GM10248 (cell line): Measurements from ENCODE around the gene FABP1.

Source experiments
- CTCF ChIA-PET: fragments of 300-600 bp; sonication (Branson Sonifier 250); formaldehyde crosslinking; extraction: SDS; loops from one replicate; lab custom pipeline; 2021; ENCODE audit warnings: antibody characterized with exemption; lab: Yijun Ruan, JAX
- POLR2A ChIA-PET: fragments of 350-650 bp; sonication (Branson Sonifier 250); formaldehyde crosslinking; extraction: SDS; loops from one replicate; lab custom pipeline; 2020; ENCODE audit warnings: antibody characterized with exemption; lab: Yijun Ruan, JAX
- DNase-seq: peaks from one replicate; pipeline ENCODE4 v3.0.0; 2012; ENCODE audit errors: extremely low spot score
- TF ChIP-seq, protein P1 (sequence below): IDR thresholded peaks from 2 replicates; pipeline ENCODE4 v1.5.1; 2012; ENCODE audit warnings: mild to moderate bottlenecking, low read depth; ENCODE audit errors: extremely low read depth, missing control alignments, control extremely low read depth

The FABP1 gene

DNA sequence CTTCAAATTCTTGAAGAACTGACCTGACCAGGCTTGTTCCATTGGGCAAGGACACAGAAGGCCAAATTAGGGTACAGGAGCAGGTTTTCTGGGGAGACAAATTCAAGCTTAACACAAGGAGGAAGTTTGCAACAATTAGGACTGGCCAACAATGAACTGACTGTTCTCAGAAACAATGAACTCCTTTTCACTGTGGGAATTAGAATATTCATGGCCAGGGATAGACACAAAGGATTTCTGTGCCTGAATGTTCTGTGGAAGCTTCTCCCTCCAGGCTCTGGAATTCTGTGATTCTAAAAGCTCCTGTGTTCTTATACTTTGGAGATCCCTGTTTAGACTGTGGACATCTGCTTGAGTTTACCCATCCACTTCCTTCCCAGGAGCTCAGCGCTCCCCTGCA is 45.1 kb downstream of the FABP1 start:
- DNase-seq = no peak
- TF ChIP-seq, protein P1, sequence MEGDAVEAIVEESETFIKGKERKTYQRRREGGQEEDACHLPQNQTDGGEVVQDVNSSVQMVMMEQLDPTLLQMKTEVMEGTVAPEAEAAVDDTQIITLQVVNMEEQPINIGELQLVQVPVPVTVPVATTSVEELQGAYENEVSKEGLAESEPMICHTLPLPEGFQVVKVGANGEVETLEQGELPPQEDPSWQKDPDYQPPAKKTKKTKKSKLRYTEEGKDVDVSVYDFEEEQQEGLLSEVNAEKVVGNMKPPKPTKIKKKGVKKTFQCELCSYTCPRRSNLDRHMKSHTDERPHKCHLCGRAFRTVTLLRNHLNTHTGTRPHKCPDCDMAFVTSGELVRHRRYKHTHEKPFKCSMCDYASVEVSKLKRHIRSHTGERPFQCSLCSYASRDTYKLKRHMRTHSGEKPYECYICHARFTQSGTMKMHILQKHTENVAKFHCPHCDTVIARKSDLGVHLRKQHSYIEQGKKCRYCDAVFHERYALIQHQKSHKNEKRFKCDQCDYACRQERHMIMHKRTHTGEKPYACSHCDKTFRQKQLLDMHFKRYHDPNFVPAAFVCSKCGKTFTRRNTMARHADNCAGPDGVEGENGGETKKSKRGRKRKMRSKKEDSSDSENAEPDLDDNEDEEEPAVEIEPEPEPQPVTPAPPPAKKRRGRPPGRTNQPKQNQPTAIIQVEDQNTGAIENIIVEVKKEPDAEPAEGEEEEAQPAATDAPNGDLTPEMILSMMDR = no peak
- POLR2A ChIA-PET = no interaction called here
- CTCF ChIA-PET = interaction anchor here (1.0 to 2.3 kb wide), 4 partner anchors 11 to 45 kb away, joined by 3 to 10 read pairs (median 6); no protein-coding TSS in a partner anchor

DNA sequence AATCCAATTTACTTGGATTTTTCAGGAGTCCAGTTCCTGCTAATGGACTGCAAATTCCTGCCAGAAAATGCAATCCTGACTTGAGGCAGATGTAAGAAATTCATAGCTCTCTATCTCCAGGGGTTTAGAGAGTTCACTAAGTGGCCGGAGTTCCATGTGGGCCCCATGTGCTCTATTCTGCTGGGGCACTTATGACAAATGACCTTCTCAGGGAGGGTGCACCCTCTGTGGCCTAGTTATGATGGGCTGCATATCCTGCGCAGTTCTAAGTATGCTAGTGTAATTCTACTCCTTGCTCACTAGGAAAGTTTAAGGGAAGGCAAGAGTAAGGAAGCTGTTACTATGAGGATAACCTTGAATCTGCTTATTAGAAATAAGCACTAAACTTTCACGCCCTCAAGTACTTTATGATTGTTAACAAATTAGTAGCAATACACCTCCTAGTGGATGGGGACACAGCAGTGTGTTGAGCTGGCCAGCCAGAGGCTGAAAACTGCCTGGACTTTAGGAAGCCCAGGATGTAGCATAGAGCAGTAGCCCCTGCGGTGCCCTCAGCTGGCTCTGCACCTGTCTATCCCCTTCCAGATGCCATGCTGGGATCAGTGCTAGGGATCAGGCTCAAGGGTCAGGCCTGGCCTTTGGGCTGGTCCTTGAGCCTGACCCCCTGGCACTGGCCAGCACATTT is 45.8 kb downstream of the FABP1 start:
- TF ChIP-seq, protein P1 = no peak
- no peak for DNase-seq
- POLR2A ChIA-PET = no interaction called here
- CTCF ChIA-PET = interaction anchor here (1.0 to 2.3 kb wide), 3 partner anchors 10 to 45 kb away, joined by 3 to 10 read pairs (median 3); no protein-coding TSS in a partner anchor

DNA sequence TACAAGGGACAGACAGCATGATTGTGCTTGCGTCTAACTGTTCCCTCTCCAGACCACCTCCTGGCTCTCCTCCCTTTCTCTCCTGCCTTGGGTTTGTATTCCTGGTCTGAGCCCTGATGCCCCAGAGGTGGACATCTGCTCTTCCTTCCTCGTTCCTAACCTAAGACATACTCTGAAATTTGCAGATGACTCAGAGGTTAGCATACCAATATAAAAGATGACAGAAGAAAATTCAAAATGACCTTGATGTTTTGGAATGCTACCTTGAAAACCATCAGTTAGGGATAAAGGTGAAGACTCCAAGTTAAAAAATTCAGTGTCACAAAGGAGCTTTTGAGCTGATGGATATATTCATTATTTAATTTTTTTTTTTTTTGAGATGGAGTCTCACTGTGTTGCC is 47.3 kb downstream of the FABP1 start:
- ChIA-PET CTCF (interaction anchor here (2.3 kb wide), 1 partner anchor 20 kb away, joined by 10 read pairs; no protein-coding TSS in a partner anchor), POLR2A (no interaction called here)
- TF ChIP-seq, protein P1 = no peak
- DNase-seq = no peak

DNA sequence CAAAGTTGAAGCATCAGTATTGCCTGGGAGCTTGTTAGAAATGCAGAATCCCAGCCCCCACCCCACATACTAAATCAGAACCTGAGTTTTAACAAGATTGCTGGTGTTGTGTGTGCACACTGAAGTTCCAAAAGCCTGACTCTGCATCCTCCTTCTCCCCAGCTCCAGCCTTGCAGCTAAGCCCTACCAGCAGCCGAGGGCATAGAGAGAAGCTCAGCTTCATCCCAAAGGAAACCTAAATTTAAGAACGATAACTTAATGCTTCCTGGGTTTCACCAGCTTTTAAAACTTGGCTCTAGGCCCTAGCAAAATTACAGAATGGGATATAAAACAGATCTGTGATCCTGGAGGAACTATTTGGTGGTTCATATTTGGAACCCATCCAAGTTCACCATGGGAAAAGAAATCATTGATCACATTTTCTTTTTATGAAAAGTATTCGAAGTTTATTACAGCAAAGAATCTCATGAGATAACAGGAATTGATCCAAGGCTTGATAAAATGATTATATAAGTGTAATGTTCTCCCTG is 49.2 kb downstream of the FABP1 start:
- DNase-seq = no peak
- CTCF ChIA-PET = interaction anchor here (1.1 to 1.2 kb wide), 2 partner anchors 18 to 81 kb away, joined by 3 to 6 read pairs; no protein-coding TSS in a partner anchor
- TF ChIP-seq, protein P1 = no peak
- POLR2A ChIA-PET = no interaction called here

DNA sequence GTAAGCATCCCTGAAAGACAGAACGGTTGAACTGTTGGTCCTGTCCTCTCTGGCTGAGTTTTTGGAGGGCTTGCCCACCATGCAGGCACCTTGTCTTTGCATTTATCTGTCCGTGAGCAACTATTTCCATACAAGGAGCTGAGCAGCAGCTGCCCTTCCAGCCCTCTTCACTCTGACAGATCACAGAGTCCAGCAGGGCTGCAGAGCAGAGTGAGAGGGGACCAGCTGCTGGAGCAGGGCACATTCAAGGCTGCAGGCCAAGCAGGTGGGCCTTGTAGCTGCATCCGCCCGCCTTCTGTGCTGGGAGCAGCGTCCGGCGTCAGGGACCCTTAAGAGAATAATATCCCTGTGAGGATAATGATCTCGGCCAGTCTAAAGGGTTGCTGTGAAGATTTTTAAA is 50.8 kb downstream of the FABP1 start:
- TF ChIP-seq, protein P1 = no peak
- ChIA-PET CTCF (interaction anchor here (3.9 kb wide), 1 partner anchor 17 kb away, joined by 32 read pairs; no protein-coding TSS in a partner anchor), POLR2A (no interaction called here)
- DNase-seq = no peak

DNA sequence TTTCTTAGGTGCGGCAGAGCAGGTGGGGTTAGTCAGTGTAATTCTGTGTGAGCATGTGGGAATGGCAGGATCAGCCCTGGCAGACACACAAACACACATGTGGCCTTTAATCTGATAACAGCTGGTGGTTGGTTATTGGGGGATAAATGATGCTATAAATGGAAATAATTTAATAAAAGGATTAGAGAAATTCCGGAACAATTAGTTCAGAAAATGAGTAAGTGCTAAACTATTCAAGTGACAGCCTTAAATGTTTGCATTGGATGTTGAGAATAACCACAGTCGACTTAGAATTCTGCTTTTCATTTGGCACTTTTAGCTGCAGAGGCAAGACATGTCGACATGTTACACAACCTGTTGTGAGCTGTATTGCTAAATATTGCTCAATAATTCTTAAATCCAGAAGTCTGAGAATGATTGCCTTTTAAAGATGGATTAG is 53.0 kb downstream of the FABP1 start:
- ChIA-PET POLR2A (no interaction called here), CTCF (interaction anchor here (0.9 to 3.9 kb wide), 3 partner anchors 9 to 33 kb away, joined by 3 to 32 read pairs (median 3); no protein-coding TSS in a partner anchor)
- DNase-seq = no peak
- TF ChIP-seq, protein P1 = no peak
